Thymus (tissue), 11 donors: ENCODE data around the gene PRDM16. TPM values are rescaled to one million over a fixed set of nuclear protein-coding genes. Genes with fewer than 3 reads are reported as not detected.

Experiments
- DNase-seq, 9 donors: peaks; one replicate each; pipeline ENCODE4 v3.0.0-alpha.2; 2013; ENCODE audit warnings: low spot score in 9 of 9, low read depth in 6 of 9, missing footprints in 1 of 9
- H3K27ac ChIP-seq, 2 donors: one replicate each; pipeline ENCODE4 v1.5.1; 2013; ENCODE audit warnings: control low read depth in 1 of 2, low read depth in 1 of 2, low read length in 1 of 2, mild to moderate bottlenecking in 1 of 2, moderate library complexity in 1 of 2
- H3K27me3 ChIP-seq, 2 donors: one replicate each; pipeline ENCODE4 v1.5.1; 2013; ENCODE audit warnings: low read length in 1 of 2; ENCODE audit not compliant: control insufficient read depth in 2 of 2, insufficient read depth in 1 of 2
- H3K36me3 ChIP-seq, 2 donors: one replicate each; pipeline ENCODE4 v1.5.1; 2013; ENCODE audit warnings: low read length in 1 of 2, mild to moderate bottlenecking in 1 of 2, moderate library complexity in 1 of 2; ENCODE audit not compliant: control insufficient read depth in 2 of 2, insufficient read depth in 2 of 2
- H3K4me1 ChIP-seq, 2 donors: one replicate each; pipeline ENCODE4 v1.5.1; 2013; ENCODE audit warnings: low read length in 2 of 2; ENCODE audit not compliant: control insufficient read depth in 2 of 2, insufficient read depth in 2 of 2
- H3K4me3 ChIP-seq, 2 donors: one replicate each; pipeline ENCODE4 v1.5.1; 2013; ENCODE audit warnings: low read length in 2 of 2, control low read depth in 1 of 2, mild to moderate bottlenecking in 1 of 2
- H3K9me3 ChIP-seq, 2 donors: one replicate each; pipeline ENCODE4 v1.5.1; 2013; ENCODE audit warnings: low read length in 1 of 2, mild to moderate bottlenecking in 1 of 2; ENCODE audit not compliant: control insufficient read depth in 2 of 2, insufficient read depth in 1 of 2
- WGBS: extraction: QIAGEN DNeasy Blood & Tissue Kit; methylation state at CpG from one replicate; pipeline ENCODE4 v1.1.7; 2013; 5-methylcytosine and 5-hydroxymethylcytosine counted together
- polyA plus RNA-seq: library from polyadenylated mRNA; stranded (reverse); fragments of 200-250 nt; gene quantifications from one replicate; pipeline ENCODE4 v1.2.3, GENCODE V29; 2013
- total RNA-seq: library from RNA; stranded (reverse); fragments of 120-200 nt; gene quantifications from one replicate; pipeline ENCODE4 v1.2.4, GENCODE V29; 2013
- donor health status: healthy.

PRDM16 gene
- total and polyA plus RNA-seq, 2 donors, result 0.09 to 0.55 TPM

DNA sequence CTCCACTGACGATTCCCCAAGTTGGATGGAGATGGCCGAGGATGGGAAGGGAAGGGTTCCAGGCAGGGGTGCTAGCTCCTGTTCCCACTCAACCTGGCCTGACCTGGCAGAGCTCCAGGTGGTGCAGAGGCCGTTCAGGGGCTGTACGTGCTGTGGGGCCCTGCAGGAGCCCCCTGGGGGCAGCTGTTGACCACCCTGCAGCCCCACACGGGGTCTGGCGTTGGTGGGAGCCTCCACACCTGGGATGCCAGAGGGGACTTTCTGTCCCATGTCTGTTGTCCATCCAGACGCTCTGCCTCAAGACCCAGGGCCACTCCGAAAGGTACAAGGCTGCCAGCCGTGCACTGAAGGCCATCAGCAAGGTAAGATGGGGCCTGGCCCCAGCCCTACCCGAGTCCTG, 405.4 kb downstream of the PRDM16 start:
- Histone ChIP-seq H3K4me3 (no peak overlapping the region), H3K27me3 (no peaks in the 10 kb centered on the region), H3K4me1 (peaks cover 0 to 2% of the 10 kb centered on the region in 2 donors), H3K27ac (no peak overlapping the region), H3K36me3 (no peaks in the 10 kb centered on the region), H3K9me3 (no peaks in the 10 kb centered on the region)
- WGBS, result 76% methylated on average over 10 of the region's 10 CpGs
- DNase-seq, result no peak

DNA sequence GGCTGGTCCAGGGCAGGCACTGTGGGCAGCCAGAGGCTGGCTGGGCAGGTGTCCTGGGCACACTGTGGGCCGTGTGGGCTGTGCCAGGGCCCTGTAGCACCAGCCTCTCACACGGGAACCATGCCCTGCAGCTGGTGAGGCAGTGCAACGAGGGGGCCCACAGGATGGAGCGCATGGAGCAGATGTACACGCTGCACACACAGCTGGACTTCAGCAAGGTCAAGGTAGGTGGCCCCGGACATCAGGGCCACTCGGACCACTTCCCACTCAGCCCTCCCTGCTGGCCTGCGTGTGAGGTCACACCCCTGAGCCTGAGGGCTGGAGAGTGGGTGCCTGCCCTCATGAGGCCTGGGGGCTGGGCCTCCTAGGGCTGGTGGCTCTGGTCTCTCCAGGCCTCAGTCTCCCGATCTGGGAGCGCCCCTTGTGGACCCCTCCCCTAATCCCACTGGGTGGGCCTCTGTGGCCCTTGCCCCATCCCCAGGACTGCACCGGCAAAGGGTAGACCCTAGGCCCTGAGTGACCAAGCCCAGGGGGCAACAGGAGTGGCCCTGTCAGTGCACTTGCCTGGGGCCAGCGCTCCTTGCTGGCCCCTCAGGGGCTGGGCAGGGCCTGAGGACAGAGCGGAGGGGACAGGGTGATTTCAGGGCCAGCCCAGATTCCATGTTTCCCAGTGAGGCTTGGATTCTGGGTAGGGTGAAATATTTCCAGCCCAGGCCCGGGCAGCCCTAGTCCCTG, 407.0 kb downstream of the PRDM16 start:
- Histone ChIP-seq H3K36me3 (no peaks in the 10 kb centered on the region), H3K27me3 (no peaks in the 10 kb centered on the region), H3K9me3 (no peaks in the 10 kb centered on the region), H3K4me1 (peaks cover 0 to 2% of the 10 kb centered on the region in 2 donors), H3K4me3 (no peak overlapping the region), H3K27ac (no peak overlapping the region)
- DNase-seq, result no peak
- whole genome bisulfite sequencing, result 95% methylated on average over 14 of the region's 14 CpGs

DNA sequence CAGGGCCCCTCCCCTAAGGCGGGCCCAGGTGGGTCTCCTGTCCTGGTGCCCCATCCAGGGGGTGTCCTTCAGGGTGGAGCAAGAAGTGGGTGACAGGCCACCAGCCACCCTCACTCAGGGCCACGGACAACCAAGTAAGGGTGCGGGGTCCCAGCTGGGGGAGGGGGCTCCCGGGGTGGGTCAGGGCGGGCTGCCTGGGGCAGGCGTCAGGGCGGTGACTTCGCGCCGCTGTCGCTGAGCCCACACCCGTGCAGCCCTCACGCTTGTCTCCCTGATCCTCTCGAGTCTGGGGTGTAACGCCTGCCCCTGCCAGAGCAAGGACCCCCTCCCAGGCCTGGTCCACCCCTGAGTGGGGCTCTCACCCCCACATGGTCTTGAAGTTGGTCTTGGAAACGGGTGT, 407.7 kb downstream of the PRDM16 start:
- 92% methylated on average over 16 of the region's 16 CpGs for WGBS
- Histone ChIP-seq H3K36me3 (no peaks in the 10 kb centered on the region), H3K9me3 (no peaks in the 10 kb centered on the region), H3K27me3 (no peaks in the 10 kb centered on the region), H3K4me3 (no peak overlapping the region), H3K27ac (no peak overlapping the region), H3K4me1 (no peaks in the 10 kb centered on the region)
- no peak for DNase-seq

DNA sequence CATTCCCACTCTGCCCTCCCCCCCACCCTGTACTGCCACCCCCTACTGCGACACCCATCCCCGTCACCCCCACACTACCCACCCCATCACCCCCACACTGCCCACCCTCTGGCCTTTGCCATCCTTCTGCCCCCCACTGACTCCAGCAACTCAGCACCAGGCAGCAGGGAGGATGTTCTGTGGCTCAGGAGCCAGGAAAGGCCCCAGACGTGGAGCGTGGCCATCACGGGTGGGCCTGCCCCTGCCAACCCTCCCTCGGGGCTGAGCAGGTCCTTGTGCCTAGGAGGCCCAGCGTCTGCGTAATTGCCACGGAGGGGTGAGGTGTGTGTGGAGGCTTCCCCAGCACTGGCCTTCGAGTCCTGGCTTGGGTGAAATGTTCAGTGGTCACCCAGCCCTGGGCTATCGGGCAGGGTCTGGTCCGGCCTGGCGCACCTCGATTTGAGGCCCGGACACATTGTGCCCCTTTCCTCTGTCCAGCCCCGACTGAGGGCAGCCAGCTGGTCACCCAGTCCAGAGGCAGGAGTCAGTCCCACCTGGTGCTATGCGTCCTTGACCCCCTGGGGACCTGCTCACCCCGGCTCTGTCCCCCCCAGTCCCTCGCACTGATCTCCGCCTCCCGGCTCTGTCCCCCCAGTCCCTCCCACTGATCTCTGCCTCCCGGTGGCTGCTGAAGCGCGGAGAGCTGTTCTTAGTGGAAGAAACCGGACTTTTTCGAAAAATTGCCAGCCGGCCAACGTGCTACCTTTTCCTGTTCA, 408.4 kb downstream of the PRDM16 start:
- no peak for DNase-seq
- H3K4me1 ChIP-seq, result no peaks in the 10 kb centered on the region
- H3K4me3 ChIP-seq, result no peak overlapping the region
- no peak overlapping the region for H3K27ac ChIP-seq
- no peaks in the 10 kb centered on the region for H3K27me3 ChIP-seq
- H3K36me3 ChIP-seq, result no peaks in the 10 kb centered on the region
- no peaks in the 10 kb centered on the region for H3K9me3 ChIP-seq
- WGBS, result 74% methylated on average over 28 of the region's 28 CpGs

DNA sequence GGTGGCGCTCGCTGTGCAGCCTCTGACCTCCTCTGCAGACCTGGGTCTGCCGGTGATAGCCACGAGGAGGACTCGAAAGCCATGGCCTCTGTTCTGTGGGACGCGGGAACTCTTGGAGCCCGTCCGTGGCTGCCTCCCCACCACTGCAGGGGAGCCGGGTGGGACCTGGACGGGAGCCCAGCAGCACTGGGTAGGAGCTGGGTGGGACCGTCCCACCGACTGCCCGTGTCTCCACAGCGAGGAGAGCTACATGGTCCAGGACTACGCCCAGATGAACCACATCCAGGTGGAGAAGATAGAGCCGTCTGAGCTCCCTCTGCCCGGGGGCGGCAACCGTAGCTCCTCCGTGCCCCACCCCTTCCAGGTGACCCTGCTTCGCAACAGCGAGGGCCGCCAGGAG, 409.2 kb downstream of the PRDM16 start:
- H3K4me3 ChIP-seq, result no peak overlapping the region
- H3K27me3 ChIP-seq, result no peaks in the 10 kb centered on the region
- no peaks in the 10 kb centered on the region for H3K36me3 ChIP-seq
- H3K9me3 ChIP-seq, result no peaks in the 10 kb centered on the region
- WGBS, result 89% methylated on average over 24 of the region's 24 CpGs
- no peak overlapping the region for H3K27ac ChIP-seq
- no peaks in the 10 kb centered on the region for H3K4me1 ChIP-seq
- DNase-seq, result no peak

DNA sequence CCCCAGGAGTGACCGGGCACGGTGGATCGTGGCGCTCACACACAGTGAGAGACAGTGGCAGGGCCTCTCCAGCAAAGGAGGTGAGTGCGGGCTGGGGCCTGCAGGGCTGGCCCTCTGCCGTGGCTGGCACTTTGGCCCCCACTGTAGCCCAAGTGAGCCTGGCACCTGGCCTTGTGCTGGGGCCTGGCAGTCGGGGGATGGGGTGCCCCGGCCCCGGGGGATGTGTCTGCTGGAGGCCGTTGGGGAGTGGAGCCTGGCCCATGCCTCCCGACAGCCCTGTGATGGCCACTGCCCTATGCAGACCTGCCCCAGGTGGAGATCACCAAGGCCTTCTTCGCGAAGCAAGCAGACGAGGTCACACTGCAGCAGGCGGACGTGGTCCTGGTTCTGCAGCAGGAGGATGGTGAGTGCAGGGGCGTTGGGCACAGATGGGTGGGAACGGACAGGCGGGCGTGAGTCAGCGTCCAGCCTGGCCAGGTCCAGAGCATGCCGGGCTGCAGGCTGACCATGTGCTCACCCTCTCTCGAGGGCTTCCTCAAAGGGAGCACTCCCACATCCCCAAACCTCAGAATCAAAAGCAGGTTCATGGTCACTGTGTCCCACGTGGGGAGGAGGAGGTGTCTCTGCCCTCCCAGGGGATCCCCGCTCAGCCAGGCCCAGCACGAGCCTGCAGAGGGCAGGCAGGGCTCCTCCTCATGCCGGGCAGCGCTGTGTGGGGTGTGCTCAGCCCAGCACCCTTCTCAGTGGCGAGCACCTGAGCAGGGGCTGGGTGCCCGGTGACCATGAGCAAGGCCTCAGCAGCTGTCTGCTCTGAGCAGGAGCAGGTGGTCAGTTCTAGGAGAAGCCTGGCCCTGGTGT, 410.7 kb downstream of the PRDM16 start:
- no peaks in the 10 kb centered on the region for H3K9me3 ChIP-seq
- 83% methylated on average over 30 of the region's 30 CpGs for WGBS
- H3K4me1 ChIP-seq, result no peaks in the 10 kb centered on the region
- DNase-seq, result no peak
- no peak overlapping the region for H3K4me3 ChIP-seq
- no peaks in the 10 kb centered on the region for H3K36me3 ChIP-seq
- no peak overlapping the region for H3K27ac ChIP-seq
- no peaks in the 10 kb centered on the region for H3K27me3 ChIP-seq

DNA sequence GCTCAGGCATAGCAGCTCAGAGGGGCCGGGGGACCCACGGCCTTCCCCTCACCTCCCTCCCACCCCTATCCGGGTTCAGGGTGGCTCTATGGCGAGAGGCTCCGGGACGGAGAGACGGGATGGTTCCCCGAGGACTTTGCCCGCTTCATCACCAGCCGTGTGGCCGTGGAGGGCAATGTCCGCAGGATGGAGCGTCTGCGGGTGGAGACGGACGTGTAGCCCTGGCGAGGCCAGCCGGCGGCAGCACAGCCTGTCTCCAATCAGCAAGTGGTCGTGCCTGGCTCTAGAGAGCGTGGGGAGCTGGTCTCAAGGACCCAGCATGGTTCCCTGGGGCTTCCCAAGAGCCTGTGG, 411.3 kb downstream of the PRDM16 start:
- no peak overlapping the region for H3K4me3 ChIP-seq
- H3K9me3 ChIP-seq, result no peaks in the 10 kb centered on the region
- no peaks in the 10 kb centered on the region for H3K27me3 ChIP-seq
- DNase-seq, result no peak
- 83% methylated on average over 21 of the region's 21 CpGs for WGBS
- H3K27ac ChIP-seq, result no peak overlapping the region
- H3K4me1 ChIP-seq, result no peaks in the 10 kb centered on the region
- H3K36me3 ChIP-seq, result no peaks in the 10 kb centered on the region

DNA sequence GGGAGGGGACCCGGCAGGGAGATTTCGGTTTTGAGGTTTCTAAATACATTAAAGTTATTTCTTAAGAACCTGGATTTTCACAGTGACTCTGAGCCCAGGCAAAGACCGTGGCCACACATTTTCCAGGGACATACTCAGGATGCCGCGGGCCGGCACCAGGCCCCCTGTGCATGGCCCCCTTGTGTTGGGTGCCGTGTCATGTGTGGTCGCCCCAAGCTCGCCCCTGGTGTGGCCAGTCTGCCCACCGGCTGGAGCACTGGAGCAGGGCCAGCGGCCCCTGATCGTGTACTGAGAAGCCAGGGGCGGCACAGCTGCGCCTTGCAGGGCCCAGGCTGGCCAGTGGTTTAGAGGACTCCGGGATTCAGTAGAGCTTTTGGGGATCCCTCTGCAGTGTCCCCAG, 412.0 kb downstream of the PRDM16 start:
- H3K9me3 ChIP-seq, result no peaks in the 10 kb centered on the region
- WGBS, result 64% methylated on average over 15 of the region's 15 CpGs
- no peak overlapping the region for H3K4me3 ChIP-seq
- no peak overlapping the region for H3K27ac ChIP-seq
- no peaks in the 10 kb centered on the region for H3K4me1 ChIP-seq
- no peak for DNase-seq
- H3K27me3 ChIP-seq, result no peaks in the 10 kb centered on the region
- H3K36me3 ChIP-seq, result no peaks in the 10 kb centered on the region

DNA sequence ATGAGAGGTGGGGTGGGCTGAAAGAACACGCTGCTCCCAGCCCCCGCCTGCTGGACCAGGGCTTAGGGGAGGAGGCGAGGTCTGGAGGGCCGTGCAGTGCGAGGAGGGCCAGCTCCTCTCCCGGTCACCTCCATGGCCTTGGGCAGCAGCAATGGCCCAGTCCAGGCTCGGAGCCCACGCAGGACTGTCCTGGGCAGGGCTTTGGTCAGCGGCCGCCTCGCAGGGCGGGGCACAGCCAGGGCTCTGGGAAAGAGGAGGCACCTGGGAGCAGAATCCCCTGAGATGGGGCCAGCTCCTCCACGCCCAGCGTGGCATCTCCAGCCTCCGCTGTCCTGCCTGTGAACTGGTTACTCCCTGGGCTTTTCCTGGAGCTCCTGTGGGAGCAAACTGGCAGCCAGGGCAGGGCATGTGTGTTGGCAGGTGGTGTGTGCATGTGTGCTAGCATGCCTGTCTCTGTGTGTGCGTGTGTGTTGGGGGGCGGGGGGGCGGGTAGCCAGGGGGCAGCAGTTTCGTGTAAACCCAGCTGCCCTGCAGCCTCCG, 412.9 kb downstream of the PRDM16 start:
- Histone ChIP-seq H3K4me3 (no peak overlapping the region), H3K36me3 (no peaks in the 10 kb centered on the region), H3K4me1 (no peaks in the 10 kb centered on the region), H3K27ac (no peak overlapping the region), H3K27me3 (no peaks in the 10 kb centered on the region), H3K9me3 (no peaks in the 10 kb centered on the region)
- WGBS, result 75% methylated on average over 20 of the region's 20 CpGs
- no peak for DNase-seq
